ENCODE data around the gene ADCY2.
A peak's percentile ranks its signal among the peaks of the same experiment; 100 is the strongest.

Gene ADCY2

GRCh38 chr5:7753181-7753580 is 357.2 kb downstream of the ADCY2 start:
- ChIA-PET POLR2A (no interaction called here), CTCF (interaction anchor here (1.4 to 5.6 kb wide), 3 partner anchors 7 to 28 kb away, joined by 3 to 59 read pairs (median 4); no protein-coding TSS in a partner anchor)
- no peak for TF ChIP-seq CTCF (IDR thresholded peaks at IDR 0.05; ENCODE audit: control extremely low read depth, extremely low read depth, low read depth, missing control alignments)

GRCh38 chr5:7753596-7753995 is 357.7 kb downstream of the ADCY2 start:
- POLR2A ChIA-PET, result no interaction called here
- no peak for DNase-seq (ENCODE audit: extremely low spot score)
- CTCF ChIA-PET, result interaction anchor here (1.2 to 5.9 kb wide), 12 partner anchors 8 to 988 kb away, joined by 3 to 59 read pairs (median 4); no protein-coding TSS in a partner anchor
- no peak for TF ChIP-seq CTCF (IDR thresholded peaks at IDR 0.05; ENCODE audit: control extremely low read depth, extremely low read depth, low read depth, missing control alignments)

More at GRCh38 chr5:7753181-7753580, 357.2 kb downstream of the ADCY2 start:
- no peak for DNase-seq (ENCODE audit: extremely low spot score)

GRCh38 chr5:7754490-7754889 is 358.6 kb downstream of the ADCY2 start:
- CTCF ChIA-PET, result interaction anchor here (1.0 to 5.9 kb wide), 22 partner anchors 9 to 989 kb away, joined by 3 to 59 read pairs (median 4); no protein-coding TSS in a partner anchor
- no peak for DNase-seq (ENCODE audit: extremely low spot score)
- TF ChIP-seq CTCF (IDR thresholded peaks at IDR 0.05; ENCODE audit: control extremely low read depth, extremely low read depth, low read depth, missing control alignments), result no peak
- POLR2A ChIA-PET, result no interaction called here

- ChIA-PET POLR2A (no interaction called here), CTCF (interaction anchor here (0.7 to 5.9 kb wide), 36 partner anchors 9 to 989 kb away, joined by 3 to 59 read pairs (median 4); no protein-coding TSS in a partner anchor)
- DNase-seq (ENCODE audit: extremely low spot score), result peak; percentile 65
- TF ChIP-seq CTCF (IDR thresholded peaks at IDR 0.05; ENCODE audit: control extremely low read depth, extremely low read depth, low read depth, missing control alignments), result peak; percentile 86
Observed at GRCh38 chr5:7754997-7755596, 359.2 kb downstream of the ADCY2 start.

- CTCF ChIA-PET, result interaction anchor here (0.8 to 5.9 kb wide), 17 partner anchors 10 to 987 kb away, joined by 3 to 59 read pairs (median 4); no protein-coding TSS in a partner anchor
Observed at GRCh38 chr5:7755958-7756357, 360.0 kb downstream of the ADCY2 start.

GRCh38 chr5:7756453-7756852 is 360.5 kb downstream of the ADCY2 start:
- DNase-seq (ENCODE audit: extremely low spot score), result no peak
- ChIA-PET POLR2A (no interaction called here), CTCF (interaction anchor here (1.0 to 5.9 kb wide), 7 partner anchors 11 to 988 kb away, joined by 3 to 59 read pairs (median 5); no protein-coding TSS in a partner anchor)
- TF ChIP-seq CTCF (IDR thresholded peaks at IDR 0.05; ENCODE audit: control extremely low read depth, extremely low read depth, low read depth, missing control alignments), result no peak

More at GRCh38 chr5:7755958-7756357, 360.0 kb downstream of the ADCY2 start:
- POLR2A ChIA-PET, result no interaction called here
- no peak for TF ChIP-seq CTCF (IDR thresholded peaks at IDR 0.05; ENCODE audit: control extremely low read depth, extremely low read depth, low read depth, missing control alignments)
- no peak for DNase-seq (ENCODE audit: extremely low spot score)
